Right lobe of liver (tissue), 6 donors: Measurements from ENCODE around the gene C4orf50. TPM values are rescaled to one million over a fixed set of nuclear protein-coding genes. Genes with fewer than 3 reads are reported as not detected.

Experiments used
- ATAC-seq, 4 donors: fragments of 200-7000 bp; cut with Tn5 transposase; one replicate each; pipeline ENCODE4 v1.9.1; 2020; ENCODE audit warnings: mild to moderate bottlenecking in 4 of 4, moderate library complexity in 4 of 4
- DNase-seq, 3 donors: peaks; one replicate each; pipeline ENCODE4 v3.0.0-alpha.2; 2020
- H3K27ac ChIP-seq, 3 donors: fragments of 200-600 bp; one replicate each; pipeline ENCODE4 v1.8.0; 2022
- H3K27me3 ChIP-seq, 2 donors: fragments of 200-600 bp; one replicate each; pipeline ENCODE4 v1.8.0; 2022
- H3K36me3 ChIP-seq, 4 donors: fragments of 200-600 bp; sonication (generic) in 1 of 4; one replicate each; pipeline versions ENCODE4 v1.5.1 to v1.8.0; 2017 to 2022; ENCODE audit warnings: control low read depth in 1 of 4
- H3K4me1 ChIP-seq, 4 donors: fragments of 200-600 bp; sonication (generic) in 1 of 4; one replicate each; pipeline versions ENCODE4 v1.5.1 to v1.8.0; 2017 to 2022; ENCODE audit warnings: control low read depth in 1 of 4
- H3K4me3 ChIP-seq, 3 donors: fragments of 200-600 bp; one replicate each; pipeline ENCODE4 v1.8.0; 2022
- H3K9me3 ChIP-seq, 4 donors: fragments of 200-600 bp; sonication (generic) in 1 of 4; one replicate each; pipeline versions ENCODE4 v1.5.1 to v1.8.0; 2017 to 2022; ENCODE audit warnings: control low read depth in 1 of 4
- POLR2A ChIP-seq: fragments of 450-650 bp; IDR thresholded peaks from one replicate; pipeline ENCODE4 v1.6.1; 2017; ENCODE audit warnings: antibody characterized with exemption, mild to moderate bottlenecking
- WGBS: methylation state at CpG from one replicate; pipeline ENCODE4 v1.1.6; 2018; ENCODE audit warnings: low coverage, low lambda C conversion rate; ENCODE audit not compliant: insufficient coverage; ENCODE audit errors: missing lambda C conversion rate; 5-methylcytosine and 5-hydroxymethylcytosine counted together
- intact Hi-C, 2 donors: fragments of 100-400 bp; cut with DNase I; formaldehyde crosslinking; loops; one replicate each; pipeline versions ENCODE4 v1.11.2 to v1.14.1; 2022
- long read RNA-seq: library from polyadenylated mRNA; unstranded; transcript quantifications from one replicate; pipeline ENCODE4 v2.0.0, GENCODE V29; 2019
- total RNA-seq, 6 experiments: library from RNA; depleted of rRNA in 2 of 6; stranded (reverse); fragments of >200 nt in 2 of 6; fragmentation: NEBNext Ultra II Directional in 3 of 6; extraction: Animal tissue kit (Norgen Biotek cat#: 25700) in 3 of 6; gene quantifications; one replicate each; pipeline versions ENCODE4 v1.1.0 to v1.2.4, GENCODE V29; 2016 to 2023
- TF ChIP-seq, protein P1 (sequence below), 4 donors: fragments of 200-600 bp in 3 of 4; fragments of 450-650 bp in 1 of 4; IDR thresholded peaks; one replicate each; pipeline versions ENCODE4 v1.5.1 to v1.8.0; 2016 to 2022; ENCODE audit warnings: antibody characterized with exemption in 4 of 4, mild to moderate bottlenecking in 2 of 4
- donor health status: DM: no; HTN: yes; CAD: no.
- donor health status: DM: no; HTN: no; CAD: no.
- donor health status: DM: no; HTN: no; CAD: no.
- donor health status: DM: no; HTN: yes; CAD: no.
- donor health status: DM: no; HTN: yes; CAD: no.

C4orf50 gene
- total RNA-seq = under 1 TPM in 2 of 6 experiments, not detected in 4; under 0.01 to 0.06 TPM
- long read RNA-seq = 0 reads

DNA sequence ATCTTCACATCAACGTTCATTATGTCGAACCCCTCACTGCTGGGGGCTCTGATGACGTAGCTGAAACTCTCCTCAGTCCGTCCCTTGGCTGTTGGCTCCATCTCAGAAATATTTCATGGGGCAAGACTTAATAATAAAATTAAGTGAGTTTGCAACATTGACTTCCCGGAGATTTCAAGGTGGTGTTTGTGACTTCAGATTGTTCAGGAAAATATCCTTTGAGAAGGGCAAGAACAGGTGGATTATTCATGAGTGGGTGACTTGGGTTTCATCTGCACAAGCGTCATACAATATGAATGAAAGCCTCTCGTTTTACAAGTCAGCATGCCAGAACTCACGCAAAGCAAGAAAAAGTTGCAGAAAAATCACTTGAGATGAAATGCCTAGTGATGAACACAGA lies at the start of gene C4orf50:
Gene C4orf50, minus strand, starts transcription at position 101 of the 400 bp plus-strand sequence.
- WGBS = 46% methylated on average over 7 of the region's 8 CpGs
- intact Hi-C loops = no loop called here
- Histone ChIP-seq H3K9me3 (no peaks in the 10 kb centered on the region), H3K27me3 (no peaks in the 10 kb centered on the region), H3K4me1 (no peaks in the 10 kb centered on the region), H3K27ac (no peak within 1 kb of the TSS), H3K36me3 (no peaks in the 10 kb centered on the region), H3K4me3 (no peak within 1 kb of the TSS)
- ATAC-seq (no peak), DNase-seq (no peak)
- TF ChIP-seq, protein P1, sequence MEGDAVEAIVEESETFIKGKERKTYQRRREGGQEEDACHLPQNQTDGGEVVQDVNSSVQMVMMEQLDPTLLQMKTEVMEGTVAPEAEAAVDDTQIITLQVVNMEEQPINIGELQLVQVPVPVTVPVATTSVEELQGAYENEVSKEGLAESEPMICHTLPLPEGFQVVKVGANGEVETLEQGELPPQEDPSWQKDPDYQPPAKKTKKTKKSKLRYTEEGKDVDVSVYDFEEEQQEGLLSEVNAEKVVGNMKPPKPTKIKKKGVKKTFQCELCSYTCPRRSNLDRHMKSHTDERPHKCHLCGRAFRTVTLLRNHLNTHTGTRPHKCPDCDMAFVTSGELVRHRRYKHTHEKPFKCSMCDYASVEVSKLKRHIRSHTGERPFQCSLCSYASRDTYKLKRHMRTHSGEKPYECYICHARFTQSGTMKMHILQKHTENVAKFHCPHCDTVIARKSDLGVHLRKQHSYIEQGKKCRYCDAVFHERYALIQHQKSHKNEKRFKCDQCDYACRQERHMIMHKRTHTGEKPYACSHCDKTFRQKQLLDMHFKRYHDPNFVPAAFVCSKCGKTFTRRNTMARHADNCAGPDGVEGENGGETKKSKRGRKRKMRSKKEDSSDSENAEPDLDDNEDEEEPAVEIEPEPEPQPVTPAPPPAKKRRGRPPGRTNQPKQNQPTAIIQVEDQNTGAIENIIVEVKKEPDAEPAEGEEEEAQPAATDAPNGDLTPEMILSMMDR (IDR thresholded peaks at IDR 0.05) = no peak

DNA sequence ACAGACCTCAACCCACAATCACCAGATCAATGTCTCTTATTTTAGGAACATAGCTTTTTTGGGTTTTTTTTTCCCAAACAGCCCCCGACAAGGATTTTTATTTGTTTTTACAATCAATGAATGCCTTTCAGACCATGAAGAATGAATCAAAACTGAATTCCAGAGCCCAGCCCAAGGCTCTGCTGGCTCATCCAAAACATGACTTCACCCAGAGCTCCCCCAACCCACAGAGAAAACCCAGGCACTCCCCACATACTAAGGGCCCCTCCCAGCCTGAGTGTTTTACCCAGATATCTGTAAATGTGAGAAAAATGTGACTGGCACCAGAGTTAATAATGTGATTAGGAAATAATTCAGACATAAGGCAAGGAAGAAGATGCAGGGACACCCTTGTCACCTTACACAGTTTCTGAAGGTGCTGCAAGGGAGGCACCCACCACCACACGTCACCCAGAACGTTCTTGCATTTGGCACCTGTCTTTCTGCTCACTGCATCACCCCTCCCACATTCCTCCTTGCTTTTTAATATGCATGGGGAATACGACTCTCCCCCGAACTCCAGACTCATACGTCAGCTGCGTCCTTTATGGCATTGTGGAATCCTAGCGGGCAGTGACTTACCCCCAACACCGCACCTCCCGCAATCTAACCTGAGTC lies 47.8 kb upstream of the C4orf50 start:
- Histone ChIP-seq H3K27me3 (no peaks in the 10 kb centered on the region), H3K27ac (no peak overlapping the region), H3K36me3 (no peaks in the 10 kb centered on the region), H3K4me3 (no peak overlapping the region), H3K9me3 (no peaks in the 10 kb centered on the region), H3K4me1 (no peaks in the 10 kb centered on the region)
- ATAC-seq (no peak), DNase-seq (no peak)
- 58% methylated on average over 5 of the region's 10 CpGs for WGBS
- intact Hi-C loops = no loop called here
- TF ChIP-seq, protein P1 (IDR thresholded peaks at IDR 0.05) = no peak
- TF ChIP-seq POLR2A = no peak

DNA sequence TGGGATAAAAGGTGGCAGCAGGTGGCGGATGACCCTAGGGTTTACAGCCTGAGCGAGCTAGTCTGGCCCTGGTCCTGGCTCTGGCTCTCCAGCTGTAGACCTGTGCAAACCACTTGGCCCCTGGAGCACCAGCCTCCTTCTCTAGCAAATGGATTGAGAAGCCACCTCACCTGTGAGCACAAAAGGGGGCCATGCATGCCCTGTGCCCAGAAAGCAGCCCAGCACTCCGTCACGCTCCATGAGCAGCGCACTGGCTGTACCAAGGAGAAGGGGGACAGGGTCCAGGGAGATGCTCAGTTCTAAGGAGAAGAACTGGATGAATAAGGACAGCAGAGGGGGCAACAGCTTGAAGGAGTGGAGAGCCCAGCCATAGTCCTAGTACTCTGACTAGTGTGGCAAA lies 46.9 kb upstream of the C4orf50 start:
- 100% methylated on average over 1 of the region's 5 CpGs for WGBS

DNA sequence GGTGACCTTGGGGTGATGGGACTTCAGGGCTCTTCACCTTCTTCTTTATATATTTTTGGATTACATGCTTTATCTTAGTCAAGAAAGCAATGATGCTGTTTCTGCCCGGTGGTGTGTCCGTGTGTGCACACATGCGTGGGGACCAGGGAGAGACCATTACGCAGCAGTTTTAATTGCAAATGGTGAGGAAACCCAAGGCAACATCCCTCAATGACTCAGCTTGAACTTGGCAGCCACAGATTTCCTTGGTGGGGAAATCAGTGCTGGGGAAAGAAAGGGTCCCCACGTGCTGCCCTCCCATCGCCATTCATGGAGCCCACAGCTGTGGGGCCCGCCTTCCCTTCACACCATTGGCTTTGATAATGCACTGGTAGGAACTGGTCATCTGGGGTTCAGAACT lies 46.2 kb upstream of the C4orf50 start:
- Histone ChIP-seq H3K9me3 (peaks cover 0 to 3% (median 0%) of the 10 kb centered on the region in 4 donors), H3K4me3 (no peak overlapping the region), H3K27ac (no peak overlapping the region), H3K27me3 (no peaks in the 10 kb centered on the region), H3K36me3 (no peaks in the 10 kb centered on the region), H3K4me1 (no peaks in the 10 kb centered on the region)
- no peak for TF ChIP-seq POLR2A
- TF ChIP-seq, protein P1 (IDR thresholded peaks at IDR 0.05) = no peak
- intact Hi-C loops = no loop called here
- WGBS = 78% methylated on average over 4 of the region's 7 CpGs
- ATAC-seq (no peak), DNase-seq (no peak)

More for the DNA sequence above, 46.9 kb upstream of the C4orf50 start:
- H3K36me3 ChIP-seq = no peaks in the 10 kb centered on the region
- no peak overlapping the region for H3K27ac ChIP-seq
- DNase-seq = no peak
- no peak for ATAC-seq
- no peaks in the 10 kb centered on the region for H3K9me3 ChIP-seq
- no peak overlapping the region for H3K4me3 ChIP-seq
- no peaks in the 10 kb centered on the region for H3K27me3 ChIP-seq
- intact Hi-C loops = no loop called here
- TF ChIP-seq POLR2A = no peak
- TF ChIP-seq, protein P1 (IDR thresholded peaks at IDR 0.05) = no peak
- no peaks in the 10 kb centered on the region for H3K4me1 ChIP-seq
